HT-29 (cell line): ENCODE measurements around the gene CMPK2. TPM values are rescaled to one million over a fixed set of nuclear protein-coding genes. Genes with fewer than 3 reads are reported as not detected.
"Not testable (repeated sequence)": the region's sequence is repeated elsewhere in the genome, so short reads cannot be mapped to it uniquely, and the experiment has no call there.

ENCODE experiments used
- DNase-seq: peaks from one replicate; pipeline ENCODE4 v3.0.0-alpha.2; 2015; ENCODE audit warnings: low spot score
- total RNA-seq: library from RNA; depleted of rRNA; stranded (reverse); fragments of >200 nt; shearing (Covaris generic); gene quantifications from 2 replicates; pipeline ENCODE4 v1.2.3, GENCODE V29; 2014; rRNA removed

The CMPK2 gene, protein sequence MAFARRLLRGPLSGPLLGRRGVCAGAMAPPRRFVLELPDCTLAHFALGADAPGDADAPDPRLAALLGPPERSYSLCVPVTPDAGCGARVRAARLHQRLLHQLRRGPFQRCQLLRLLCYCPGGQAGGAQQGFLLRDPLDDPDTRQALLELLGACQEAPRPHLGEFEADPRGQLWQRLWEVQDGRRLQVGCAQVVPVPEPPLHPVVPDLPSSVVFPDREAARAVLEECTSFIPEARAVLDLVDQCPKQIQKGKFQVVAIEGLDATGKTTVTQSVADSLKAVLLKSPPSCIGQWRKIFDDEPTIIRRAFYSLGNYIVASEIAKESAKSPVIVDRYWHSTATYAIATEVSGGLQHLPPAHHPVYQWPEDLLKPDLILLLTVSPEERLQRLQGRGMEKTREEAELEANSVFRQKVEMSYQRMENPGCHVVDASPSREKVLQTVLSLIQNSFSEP
- total RNA-seq, result 5.5 and 16.5 TPM in 2 replicates

DNA sequence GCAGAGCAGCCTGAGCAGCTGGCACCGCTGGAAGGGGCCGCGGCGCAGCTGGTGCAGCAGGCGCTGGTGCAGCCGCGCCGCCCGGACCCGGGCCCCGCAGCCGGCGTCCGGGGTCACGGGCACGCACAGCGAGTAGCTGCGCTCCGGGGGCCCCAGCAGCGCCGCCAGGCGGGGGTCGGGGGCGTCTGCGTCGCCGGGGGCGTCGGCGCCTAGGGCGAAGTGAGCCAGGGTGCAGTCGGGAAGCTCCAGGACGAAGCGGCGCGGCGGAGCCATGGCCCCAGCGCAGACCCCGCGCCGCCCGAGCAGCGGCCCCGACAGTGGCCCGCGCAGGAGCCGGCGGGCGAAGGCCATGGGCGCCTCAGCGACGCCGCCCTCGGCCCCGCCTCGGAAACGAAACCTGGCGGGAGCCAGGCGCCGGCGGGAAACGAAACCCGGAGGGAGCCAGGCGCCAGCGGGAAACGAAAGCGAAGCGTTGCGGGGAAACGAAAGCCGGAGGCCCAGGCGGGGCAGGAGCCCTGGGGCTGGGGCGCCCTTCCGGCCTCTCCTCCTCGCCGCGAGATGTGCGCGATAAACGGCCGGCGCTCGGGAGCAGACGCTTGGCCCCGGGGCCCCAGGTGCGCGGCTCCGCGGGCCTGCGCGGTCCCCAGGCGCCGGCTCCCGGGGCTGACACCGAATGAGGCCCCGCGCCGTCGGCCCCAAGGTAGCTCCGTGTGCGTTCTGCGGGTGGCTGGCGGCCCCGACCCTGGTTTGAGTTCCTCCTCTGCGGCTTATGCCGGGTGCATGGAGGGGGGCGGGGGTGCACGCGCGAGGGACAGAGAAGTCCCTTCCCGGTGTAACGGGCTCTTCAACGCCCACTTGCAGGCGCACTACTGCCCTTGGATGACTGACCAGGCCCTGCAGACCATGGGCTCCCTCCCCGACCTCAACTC lies at the start of gene CMPK2:
TSS of gene CMPK2 (minus strand) at position 562 of the 929 bp plus-strand sequence. CDS start at position 351, 211 bp downstream.
- peak; percentile 58 for DNase-seq

DNA sequence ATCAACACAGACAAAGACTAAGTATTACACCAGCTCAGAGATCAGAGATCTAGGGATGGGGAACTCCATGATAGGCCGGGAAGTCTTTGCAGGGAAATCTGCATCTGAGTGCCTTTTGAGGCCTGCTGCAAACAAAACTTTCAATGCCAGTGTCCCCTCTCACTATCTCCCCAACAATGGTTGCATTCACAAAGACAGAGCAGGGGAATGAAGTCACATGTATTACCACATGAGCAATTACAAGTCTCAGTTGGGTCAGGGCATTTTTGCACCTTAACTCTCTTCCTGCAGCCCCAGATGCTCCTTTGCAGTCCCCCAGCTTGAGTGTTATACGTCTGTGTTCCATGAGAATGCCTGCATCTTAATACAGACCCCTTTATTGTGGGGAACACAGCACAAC lies 49.7 kb upstream of the CMPK2 start:
- DNase-seq, result no peak

DNA sequence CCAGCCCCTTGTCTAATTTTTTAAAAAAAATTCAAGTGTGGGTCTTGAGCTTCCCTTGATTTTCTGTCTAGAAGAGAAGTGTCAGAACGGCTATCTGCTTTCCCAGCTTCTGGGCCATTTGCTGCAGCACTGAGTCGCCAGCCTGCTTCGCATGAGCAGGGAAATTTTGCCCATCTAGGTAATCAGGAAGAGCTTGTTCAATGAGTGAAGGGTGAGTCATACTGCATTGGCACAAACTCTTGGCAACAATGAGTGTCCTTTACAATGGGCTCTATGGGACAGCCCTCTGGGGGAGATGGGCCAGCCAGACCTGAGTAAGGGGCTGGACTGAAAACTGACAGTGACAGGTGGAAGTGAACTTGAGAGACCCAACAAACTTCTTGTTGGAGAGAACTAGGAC lies 49.1 kb upstream of the CMPK2 start:
- DNase-seq, result no peak

DNA sequence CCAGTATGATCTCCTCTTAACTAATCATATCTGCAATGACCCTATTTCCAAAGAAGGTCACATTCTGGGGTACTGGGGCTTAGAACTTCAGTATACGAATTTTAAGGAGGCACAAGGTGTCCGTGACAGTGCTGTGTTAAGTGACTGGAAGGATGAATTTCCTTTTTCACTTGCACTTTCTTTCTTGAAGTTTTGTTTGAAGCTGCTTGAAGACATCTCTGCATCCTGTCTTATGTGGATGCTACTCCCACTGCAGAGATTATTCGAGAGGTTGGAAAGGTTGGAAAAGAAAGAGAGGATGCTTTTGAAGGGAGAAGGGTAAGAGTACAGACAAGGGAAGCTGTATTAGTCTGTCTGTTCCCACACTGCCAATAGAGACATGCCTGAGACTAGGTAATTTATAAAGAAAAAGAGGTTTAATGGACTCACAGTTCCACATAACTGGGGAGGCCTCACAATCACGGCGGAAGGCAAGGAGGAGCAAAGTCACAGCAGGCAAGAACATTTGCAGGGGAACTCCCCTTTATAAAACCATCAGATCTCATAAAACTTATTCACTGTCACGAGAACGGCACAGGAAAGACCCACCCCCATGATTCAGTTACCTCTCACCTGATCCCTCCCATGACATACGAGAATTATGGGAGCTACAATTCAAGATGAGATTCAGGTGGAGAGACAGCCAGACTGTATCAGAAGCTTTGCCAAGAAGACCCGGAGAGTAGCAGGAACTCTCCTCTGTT lies 47.9 kb upstream of the CMPK2 start:
- no peak for DNase-seq

DNA sequence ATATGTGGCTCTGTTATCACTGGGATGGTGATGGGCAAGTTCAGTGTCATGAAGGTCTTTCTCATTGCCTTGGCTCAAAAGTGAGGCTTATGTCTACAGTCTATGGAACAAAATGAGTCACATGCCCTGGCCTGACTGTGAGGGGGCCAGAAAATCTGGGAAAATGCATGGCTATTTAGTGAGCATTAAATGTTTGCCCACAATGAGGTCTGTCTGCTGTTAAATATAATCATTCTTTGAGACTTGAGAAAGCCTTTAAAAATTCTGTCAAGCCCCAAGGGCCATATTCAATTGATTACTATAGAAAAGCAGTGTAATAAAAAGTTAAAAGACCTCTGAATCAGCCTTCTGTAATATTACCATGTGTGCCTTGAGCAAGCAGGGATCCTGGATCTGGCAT lies 46.0 kb upstream of the CMPK2 start:
- no peak for DNase-seq

DNA sequence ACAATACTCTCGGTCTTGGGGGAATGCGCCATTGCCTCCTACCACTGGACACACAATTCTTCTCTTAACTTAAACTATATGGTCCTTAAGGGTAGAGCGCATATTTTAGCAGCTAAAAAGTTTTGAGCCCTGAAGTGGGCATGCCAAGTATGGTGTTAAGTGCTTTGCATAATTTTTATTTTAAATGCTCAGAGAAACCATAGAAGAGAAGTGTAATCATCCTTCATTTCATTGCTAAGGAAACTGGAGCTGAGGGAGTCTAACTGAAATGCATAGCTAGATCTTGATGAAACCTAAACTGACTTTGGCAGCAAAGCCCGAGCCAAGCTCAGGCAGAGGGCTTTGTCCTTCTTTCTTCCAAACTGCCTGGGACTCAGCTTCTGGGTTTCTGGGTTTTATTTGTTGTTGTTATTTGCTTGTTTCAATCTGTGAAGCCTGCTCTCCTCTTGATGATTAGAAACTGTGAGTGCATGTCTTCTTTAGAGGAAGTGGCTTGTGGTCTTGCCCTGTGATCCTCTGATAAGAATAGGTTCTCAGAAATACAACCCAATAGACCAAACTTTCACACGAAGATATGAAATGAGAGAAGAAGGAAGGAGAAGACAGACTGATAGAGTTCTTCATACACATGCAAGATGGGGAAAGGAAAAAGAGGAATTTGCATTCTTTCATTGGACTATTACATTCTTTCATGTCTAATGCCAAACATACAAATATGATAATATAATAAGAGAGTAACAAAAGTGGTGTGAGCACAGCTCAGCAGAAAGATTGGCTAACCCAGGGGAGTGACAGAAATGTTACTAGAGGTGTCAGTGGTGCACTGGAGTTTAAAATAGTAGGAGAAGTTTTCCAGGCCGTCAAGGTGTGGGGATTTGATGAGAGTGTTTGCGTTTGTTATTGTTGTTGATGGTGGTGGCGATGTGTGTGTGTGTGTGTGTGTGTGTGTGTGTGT lies 44.0 kb upstream of the CMPK2 start:
- no peak for DNase-seq

DNA sequence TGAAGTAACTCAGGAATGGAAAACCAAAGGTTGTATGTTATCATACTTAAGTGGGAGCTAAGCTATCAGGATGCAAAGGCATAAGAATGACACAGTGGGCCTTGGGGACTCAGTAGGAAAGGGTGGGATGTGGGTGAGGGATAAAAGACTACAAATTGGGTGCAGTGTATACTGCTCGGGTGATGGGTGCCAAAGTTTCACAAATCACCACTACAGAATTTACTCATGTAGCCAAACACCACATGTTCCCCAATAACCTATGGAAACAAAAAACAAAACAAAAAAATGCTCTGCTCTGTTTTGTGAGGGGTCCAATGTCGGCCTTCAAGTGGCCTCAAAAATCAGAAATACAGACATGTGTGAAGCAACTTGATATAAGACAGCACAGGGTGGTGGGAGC lies 42.6 kb upstream of the CMPK2 start:
- no peak for DNase-seq

DNA sequence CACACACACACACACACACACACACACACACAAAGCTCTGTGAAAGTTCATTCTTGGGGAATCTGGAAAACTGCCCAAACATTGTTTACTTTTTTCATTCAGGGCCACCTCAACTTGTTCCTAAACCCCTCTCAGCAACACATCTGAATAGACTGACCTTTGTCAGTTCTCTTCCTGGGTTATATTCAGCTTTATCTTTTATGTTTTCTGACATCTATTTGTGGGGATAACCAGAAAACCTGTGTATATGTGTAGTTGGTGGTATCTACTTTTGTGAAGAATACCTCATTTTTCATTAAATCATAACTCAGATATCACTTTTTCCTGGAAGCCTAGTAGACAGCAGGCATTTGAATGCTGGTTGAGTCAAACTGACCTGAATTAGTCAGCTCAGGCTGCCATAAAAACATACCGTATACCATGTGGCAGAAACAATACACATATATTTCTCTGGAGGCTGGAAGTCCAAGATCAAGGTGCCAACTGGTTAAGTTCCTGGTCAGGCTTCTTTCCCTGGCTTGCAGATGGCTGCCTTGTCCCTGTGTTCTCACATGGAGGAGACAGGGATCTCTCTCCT lies 40.5 kb upstream of the CMPK2 start:
- no peak for DNase-seq

DNA sequence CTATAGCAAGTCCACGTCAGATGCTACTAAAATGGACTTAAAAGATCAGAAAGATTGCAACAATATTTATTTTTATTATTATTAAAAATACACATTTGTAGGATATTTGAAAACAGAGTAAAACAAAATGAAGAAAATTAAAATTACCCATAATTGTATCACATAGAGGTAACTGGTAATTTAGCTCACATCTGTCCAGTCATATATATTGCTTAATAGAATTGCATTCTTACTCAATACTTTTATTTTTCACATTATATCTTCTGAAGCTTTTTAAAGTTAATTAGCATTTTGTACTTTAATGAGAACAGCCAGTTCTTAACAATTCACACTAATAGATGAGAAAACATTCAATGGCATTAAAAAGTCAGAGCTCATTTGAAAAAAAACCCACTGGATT lies 40.0 kb upstream of the CMPK2 start:
- no peak for DNase-seq

DNA sequence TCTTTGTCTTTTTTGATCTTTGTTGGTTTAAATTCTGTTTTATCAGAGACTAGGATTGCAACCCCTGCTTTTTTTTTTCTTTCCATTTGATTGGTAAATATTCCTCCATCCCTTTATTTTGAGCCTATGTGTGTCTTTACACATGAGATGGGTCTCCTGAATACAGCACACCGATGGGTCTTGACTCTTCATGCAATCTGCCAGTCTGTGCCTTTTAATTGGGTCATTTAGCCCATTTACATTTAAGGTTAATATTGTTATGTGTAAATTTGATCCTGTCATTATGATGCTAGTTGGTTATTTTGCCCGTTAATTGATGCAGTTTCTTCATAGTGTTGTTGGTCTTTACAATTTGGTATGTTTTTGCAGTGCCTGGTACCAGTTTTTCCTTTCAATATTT lies 36.9 kb upstream of the CMPK2 start:
- DNase-seq, result not testable (repeated sequence)

DNA sequence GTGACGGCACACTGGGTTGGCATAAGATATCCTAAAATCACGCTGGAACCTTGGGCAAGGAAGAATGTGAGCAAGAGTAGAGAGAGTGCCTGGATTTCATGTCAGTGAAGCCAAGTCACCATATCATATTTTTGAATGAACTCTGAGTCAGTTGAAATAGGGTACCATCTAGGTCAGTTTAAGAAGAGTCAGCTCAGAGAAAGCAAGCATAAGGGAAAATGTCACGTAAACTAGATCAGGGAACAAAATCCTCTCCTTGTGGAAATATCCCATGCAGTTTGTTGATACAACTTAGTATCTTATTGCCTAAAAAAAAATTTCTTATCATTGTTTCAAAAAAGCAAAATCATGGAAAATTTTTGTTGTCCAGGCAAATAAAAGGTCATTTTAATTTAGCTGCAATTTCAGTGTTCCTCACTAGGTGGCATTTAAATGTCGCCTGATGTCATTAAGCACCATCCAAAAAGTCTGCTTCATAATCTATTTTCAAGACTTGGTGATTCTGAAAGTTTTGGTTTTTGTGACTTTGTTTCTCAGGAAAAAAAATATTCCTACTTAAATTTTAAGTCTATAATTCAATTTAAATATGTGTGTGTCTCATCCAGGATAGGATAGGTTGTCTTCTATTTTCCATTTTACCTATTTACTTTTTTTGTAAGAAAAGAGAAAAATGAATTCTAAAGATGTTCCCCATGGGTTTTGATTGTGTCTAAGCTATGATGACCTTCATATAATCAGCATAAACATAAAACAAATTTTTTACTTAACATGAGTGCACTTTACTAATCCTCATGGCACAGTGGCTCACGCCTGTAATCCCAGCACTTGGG lies 31.4 kb upstream of the CMPK2 start:
- DNase-seq, result peak; percentile 50

DNA sequence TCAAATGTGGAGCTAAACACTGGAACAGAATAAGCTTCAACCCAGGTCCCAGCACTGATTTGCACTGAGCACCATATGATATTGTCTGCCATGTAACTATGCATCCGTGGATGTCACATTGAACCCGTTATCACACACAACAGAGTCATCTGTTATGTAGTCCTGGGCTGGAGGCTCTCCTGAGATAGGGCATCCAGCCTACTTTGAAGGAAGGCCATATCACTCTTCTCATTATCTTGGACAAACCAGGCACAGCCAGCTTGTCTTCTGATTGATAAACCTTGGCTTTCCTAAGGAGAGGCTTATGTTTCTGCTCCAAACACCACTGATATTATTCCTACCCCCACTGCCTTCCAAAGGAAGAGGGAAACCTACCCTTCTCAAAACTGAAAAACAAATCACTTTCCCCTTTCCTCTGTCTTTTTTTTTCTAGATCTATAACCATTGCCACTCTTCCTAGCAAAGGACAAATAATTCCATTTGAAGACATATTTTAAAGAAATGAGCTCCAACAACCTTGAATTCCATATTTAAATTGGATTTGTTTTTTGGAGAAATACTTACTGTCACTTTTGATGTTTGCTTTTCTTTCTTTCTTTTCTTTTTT lies 28.3 kb upstream of the CMPK2 start:
- no peak for DNase-seq

DNA sequence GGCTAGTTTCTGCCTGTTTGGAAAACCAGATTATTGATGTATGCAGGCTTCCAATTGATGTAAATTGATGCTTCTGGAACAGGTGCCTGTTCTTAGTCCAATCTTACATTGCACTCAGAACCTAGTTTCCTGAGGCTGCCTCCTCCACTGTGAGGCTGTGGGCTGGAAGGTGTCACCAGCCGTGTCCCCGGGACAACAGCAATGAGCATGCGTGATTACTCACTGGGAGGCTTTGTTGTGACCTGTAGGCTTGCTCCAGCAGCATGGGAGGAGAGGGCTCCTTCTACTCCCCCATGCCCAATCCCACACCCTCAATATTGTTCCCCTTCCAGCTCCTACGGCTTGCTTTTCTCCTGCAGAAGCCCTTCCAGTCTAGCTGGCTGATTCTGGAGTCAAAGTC lies 23.0 kb upstream of the CMPK2 start:
- DNase-seq, result no peak

DNA sequence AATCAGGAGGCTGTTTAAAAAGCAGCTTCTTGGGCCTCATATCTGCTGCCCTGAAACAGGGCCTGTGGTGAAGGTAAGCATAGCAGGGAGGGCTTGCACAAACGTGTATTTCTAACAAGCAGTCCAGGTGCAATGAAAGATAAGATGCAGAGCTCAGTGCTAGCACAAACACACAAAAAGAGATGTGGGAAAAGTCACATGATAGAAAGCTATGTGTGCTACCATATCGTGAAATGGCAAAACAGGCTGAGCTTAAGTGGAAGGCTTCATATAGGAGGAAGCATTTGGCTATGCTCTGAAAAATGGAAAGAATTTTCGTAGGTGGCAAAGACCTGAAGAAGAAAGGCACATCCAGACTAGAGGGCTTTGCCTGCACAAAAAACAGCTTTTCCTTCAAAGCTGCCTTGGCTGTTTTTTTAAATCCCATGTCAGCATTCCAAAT lies 22.1 kb upstream of the CMPK2 start:
- no peak for DNase-seq

DNA sequence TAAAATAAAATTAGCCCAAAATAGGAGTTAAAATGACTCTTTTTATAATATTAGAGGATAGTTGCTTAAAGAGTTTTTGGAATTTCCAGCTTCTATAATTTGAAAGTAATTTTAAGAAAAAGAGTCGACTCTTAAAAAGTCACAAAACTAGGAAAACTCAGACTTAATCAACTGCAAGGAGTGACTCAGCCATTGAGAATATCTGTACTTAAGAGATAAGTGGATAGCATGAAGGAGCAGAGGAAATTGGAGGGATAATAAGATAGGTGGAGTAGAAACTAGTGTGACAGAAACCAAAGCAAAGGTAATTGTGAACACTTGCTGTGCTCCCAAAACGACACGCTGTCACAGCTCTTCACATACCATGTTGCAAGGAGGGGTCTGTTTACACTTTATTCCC lies 20.3 kb upstream of the CMPK2 start:
- DNase-seq, result no peak

DNA sequence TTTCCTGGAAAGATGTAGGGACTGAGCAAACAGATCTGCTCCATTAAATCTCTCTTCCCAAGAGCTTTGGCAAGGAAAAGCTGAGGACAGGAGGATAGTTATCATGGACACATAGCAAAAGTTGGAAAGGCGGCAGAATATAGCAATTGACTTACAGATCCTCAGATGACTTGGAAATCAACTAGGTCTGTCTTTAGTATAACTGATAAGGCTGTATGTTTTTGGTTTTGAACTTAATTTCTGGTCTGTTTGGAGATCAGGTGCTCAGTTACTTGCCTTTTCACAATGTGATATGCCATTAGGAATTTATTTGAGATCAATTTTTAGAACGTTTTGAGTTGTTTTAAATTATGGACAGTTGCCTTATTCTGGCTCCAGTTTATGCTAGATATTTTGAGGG lies 19.8 kb upstream of the CMPK2 start:
- no peak for DNase-seq

DNA sequence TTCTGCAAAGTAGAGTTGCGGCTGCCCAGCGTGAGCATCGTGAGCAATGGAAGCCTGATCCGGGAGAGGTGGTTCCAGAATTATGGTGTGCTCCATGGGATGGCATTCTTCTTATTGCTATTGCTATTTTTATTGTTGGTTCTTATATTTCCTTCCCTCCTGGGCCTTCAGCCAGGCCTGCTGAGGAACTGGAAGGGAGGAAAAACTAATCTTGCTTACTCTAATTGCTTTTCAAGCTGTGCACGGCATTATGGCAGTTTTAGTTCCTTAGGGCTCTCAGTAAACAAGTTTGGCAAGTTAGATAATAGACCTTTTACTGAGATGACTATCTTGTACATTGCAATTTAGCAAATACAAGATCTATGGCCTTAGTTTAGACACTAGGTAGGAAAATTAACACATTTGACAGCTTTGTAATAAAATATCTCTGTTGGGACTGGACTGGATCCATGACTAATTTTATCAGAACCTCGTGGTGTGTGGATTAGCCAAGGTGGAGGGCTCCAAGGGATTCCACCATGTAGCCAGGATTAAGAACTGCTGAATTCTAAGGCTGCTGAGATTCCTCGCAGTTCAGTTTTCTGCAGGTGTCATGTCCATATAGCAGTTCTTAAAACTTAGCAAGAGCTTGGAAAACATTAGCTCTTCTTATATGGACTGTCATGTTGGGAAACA lies 17.9 kb upstream of the CMPK2 start:
- no peak for DNase-seq

DNA sequence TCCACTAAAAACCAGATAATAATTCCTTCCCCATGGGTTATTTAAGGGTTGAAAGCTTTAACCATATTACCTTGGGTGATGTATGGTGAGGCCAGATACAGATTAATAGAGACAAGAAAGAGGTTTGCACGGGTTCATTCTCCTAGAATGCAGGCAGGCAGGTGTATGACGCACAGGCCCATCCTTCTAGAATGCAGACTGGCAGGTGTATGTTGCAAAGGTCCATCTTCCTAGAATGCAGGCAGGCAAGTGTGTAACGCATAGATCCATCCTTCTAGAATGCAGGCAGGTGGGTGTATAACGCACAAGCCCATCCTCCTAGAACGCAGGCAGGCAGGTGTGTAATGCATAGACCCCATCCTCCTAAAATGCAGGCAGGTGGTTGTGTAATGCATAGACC lies 15.8 kb upstream of the CMPK2 start:
- DNase-seq, result no peak
